HG03060 (cell line): Measurements from ENCODE around the gene ZNF358.

Experiments
- ATAC-seq: cut with Tn5 transposase; IDR thresholded peaks from one replicate; pipeline ENCODE4 v1.9.1; 2021; ENCODE audit warnings: low read depth, moderate number of reproducible peaks; ENCODE audit not compliant: unreplicated experiment

The ZNF358 gene

DNA sequence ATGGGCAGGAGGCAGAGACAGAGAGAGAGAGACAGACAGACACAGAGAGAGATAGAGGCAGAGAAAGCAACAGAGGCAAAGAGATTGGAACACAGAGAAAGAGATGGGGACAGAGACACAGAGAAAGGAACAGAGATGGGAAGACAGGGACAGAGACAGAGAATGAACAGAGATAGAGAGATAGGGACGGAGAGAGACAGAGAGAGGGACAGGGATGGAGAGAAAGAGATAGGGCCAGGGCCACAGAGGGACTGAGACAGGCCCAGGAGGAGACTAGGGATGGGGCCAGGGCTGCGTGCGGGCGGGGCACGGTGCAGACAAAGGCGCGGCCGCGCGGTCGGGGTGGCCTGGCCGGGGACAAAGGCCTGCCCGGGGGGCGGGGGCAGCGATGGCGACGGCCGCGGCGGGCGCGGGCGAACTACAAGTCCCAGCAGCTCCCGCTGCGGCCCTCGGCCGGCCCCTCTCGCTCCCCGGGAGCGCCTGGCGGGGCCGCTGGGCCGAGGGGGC, at the start of gene ZNF358:
ZNF358 (plus strand) TSS at position 459 of the 507 bp plus-strand sequence. CDS start 3,140 bp downstream, outside the sequence.
- ATAC-seq: no peak

DNA sequence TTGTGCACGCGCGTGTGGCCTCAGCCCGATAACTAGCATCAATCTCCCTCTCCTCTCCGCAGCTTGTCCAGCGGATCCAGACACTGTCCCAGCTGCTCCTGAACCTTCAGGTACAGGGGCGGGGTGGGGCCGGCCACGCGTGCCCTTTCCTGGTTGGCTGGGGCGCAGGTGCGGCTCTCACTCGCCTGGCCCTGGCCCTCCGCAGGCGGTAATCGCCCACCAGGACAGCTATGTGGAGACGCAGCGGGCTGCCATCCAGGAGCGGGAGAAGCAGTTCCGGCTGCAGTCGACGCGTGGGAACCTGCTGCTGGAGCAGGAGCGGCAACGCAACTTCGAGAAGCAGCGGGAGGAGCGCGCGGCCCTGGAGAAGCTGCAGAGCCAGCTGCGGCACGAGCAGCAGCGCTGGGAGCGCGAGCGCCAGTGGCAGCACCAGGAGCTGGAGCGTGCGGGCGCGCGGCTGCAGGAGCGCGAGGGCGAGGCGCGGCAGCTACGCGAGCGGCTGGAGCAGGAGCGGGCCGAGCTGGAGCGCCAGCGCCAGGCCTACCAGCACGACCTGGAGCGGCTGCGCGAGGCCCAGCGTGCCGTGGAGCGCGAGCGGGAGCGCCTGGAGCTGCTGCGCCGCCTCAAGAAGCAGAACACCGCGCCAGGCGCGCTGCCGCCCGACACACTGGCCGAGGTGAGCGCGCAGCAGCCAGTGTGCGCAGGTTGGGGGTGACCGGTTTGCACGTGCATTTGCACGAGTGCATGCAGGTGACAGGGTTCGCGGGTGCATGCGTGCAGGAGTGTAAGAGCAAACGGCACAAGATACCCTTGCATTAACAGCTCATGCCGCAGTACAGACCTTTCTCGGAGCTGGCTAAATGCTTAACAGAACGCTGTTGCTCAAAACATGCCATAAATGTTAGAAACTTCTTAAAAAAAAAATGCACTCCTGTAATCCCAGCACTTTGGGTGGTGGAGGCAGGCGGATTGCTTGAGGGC, 48.6 kb upstream of the ZNF358 start:
- no peak for ATAC-seq

DNA sequence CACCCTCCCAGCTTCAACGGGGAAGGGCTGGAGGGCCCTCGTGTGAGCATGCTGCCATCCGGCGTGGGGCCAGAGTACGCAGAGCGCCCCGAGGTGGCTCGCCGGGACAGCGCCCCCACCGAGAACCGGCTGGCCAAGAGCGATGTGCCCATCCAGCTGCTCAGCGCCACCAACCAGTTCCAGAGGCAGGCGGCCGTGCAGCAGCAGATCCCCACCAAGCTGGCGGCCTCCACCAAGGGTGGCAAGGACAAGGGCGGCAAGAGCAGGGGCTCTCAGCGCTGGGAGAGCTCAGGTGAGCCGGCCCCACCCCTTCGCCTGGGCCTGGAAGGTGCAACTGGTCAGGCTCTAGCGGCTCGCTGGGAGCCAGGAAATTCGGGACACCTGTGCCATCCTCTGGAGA, 47.1 kb upstream of the ZNF358 start:
- ATAC-seq: no peak

DNA sequence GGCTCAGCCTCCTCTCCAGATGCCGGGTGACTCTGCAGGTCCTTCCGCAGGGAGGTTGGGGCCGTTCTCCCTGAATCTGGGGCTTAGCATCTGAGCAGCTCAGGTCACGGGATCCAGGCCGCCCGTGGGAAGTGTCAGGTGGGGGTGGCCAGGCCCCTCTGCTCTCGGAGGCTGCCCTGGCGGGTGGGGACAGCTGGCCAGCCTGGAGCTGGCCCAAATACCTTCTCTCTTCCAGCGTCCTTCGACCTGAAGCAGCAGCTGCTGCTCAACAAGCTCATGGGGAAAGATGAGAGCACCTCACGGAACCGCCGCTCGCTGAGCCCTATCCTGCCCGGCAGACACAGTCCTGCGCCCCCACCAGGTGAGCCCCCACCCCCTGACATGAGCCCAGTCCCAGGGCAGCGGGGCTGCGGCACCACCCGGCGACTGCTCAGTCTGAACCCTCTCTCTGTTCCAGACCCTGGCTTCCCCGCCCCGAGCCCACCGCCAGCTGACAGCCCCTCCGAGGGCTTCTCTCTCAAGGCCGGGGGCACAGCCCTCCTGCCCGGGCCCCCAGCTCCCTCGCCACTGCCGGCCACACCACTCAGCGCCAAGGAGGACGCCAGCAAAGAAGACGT, 46.1 kb upstream of the ZNF358 start:
- no peak for ATAC-seq

DNA sequence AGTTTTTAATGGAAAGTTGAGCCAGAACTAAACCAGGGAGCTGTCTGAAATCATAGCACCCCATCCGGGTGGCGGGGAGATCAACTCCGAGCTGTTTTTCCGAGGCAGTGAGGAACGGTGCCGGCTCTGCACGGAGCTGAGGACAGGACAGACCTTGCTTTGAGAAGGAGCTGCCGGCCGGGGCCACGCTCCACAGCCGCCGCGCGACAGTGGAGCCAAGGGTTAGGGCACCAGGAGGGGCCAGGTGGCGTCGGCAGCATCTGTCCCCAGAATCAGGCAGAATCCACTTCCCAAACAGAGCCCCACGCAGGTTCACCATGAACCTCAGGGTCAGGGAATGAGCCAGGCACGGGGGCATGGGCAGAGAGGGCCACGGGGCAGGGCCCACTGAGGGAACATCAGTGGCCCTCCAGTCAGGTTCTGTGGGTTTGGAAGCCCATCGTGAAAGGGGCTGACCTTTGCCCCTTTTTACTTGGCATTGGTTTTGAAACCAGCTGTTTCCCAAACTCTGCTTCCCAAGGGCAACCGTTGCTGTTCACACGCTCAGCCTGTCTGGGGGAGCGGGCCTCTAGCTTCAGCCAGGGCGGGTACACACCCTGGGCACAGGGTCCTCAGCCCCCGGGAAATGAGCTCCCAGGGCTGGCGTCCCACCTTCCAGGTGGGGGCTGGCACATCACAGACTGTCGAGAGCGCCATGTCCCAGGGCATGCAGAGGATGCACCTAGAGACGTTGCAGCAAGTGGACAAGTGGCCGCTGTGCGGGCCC, 45.2 kb upstream of the ZNF358 start:
- ATAC-seq: no peak

DNA sequence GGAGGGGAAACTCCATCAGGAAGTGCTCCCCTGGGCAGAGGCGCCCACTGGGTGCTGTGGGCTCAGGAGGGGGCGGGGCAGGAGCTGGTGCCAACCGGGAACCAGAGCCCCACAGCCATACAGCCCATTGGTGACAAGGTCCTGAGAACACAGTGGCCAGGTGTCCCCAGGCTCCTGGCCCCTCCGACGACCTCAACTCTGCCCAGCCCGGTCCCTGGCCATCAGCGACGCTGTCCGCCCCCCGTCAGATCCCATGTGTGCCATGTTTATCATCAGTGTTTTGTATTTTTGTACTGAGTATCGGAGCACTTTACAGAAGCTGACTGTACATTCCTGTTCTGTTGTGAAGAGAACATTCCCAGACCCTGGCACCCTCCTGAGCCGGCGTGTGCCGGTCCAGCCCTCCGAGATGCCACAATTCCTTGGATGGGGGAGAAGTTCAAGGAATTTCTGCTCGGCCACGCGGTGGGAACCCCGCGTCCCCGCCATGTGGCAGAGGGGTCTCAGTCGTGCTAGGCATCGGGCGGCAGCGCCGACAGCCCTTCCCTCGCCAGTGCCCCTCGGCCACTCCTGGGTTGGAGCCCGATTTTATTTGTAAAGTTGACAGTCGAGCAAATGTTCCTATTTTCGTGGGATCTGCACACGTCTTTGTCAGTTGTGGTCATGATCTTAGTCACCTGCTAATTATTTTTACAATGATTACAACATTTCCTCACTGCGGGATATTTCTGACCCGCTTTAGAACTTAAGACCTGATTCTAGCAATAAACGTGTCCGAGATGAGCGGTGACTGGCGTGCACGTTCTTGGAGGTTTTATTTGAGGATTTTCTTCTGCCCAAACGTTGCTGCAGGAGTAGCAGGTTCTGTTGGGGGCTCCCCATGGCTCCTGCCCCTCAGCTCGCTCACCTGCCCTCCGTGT, 43.9 kb upstream of the ZNF358 start:
- ATAC-seq: no peak

DNA sequence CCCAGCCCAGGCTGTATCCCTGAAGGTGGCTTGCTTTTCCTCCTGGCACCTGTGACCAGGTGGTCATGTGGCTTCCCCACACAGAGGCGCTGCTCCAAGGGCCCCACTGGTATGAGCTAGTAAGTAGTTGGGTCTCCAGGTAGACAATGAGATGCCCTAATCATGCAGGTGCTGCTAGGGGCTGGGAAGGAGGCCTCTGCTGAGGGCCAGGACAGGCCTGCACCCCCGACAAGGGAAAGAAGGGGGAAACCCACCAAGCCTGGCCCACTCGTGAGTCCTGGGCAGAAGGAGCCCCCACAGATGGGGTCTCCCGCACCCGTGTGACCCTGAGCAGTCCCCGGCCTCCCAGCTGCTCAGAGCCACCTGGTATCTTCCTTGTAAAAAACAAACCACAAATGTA, 40.2 kb upstream of the ZNF358 start:
- ATAC-seq: no peak

DNA sequence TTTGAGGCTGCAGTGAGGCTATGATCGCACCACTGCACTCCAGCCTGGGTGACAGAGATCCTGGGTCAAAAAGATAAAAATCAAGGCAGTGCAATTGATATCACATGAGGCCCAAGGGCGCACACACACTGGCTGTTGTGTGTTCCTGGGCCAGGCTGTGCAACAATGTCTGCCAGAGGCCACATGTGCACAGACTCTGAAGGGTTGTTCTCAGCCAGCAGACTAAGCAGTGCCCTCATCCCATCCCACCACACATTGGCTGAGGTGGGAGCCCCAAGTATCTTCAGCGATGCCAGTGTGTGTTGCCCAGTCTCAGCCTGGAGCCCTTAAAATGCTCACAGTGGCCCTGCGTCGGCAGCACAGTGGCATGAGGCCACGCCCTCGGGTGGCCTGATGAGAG, 39.7 kb upstream of the ZNF358 start:
- ATAC-seq: no peak

DNA sequence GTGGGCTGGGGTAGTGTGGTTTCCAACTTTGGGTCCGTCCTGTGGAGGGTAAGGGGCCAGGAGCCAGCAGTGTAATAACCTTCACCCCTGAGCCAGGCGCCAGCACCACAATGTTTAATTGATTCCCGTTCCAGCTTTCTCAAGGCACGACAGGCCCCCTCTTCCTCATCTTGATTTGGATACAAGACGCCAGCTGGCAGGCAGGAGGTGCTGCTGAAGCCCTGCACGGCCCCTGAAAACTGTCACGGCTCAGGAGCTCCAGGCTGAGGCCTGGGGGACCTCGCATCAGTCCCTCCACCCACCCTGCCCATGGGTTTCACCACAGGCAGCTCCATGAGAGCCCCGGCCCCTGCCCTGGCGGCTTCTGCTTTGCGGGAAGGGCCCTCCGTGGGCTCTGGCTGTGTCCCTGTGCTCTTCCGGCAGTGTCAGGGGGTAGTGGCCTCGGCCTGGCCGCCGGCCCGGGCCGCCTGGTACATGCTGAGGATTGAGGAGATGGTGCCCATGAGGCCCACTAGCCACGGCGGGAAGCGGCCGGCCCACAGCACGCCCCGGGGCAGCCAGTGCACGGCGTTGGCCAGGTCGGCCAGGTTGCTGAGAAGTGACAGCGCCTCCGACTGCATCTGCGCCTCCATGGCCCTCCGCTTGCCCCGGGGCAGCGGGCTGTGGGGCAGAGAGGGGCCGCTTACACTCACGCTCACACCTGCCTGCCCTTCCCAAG, 39.0 kb upstream of the ZNF358 start:
- ATAC-seq: no peak

DNA sequence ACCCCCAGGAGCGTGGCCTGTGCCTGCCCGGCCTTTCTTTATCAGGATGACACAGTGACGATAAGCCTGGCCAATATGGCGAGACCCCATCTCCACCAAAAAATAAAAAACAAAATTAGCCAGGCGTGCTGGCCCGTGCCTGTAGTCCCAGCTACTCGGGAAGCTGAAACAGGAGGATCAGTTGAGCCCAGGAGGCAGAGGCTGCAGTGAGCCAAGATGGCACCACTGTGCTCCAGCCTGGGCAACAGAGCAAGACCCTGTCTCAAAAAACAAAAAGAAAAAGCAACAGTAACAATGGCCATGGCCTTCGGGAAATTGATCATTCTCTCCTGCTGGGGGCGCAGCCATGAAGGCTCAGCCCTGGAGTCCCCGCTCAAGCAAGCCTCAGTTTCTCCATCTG, 38.1 kb upstream of the ZNF358 start:
- ATAC-seq: no peak

DNA sequence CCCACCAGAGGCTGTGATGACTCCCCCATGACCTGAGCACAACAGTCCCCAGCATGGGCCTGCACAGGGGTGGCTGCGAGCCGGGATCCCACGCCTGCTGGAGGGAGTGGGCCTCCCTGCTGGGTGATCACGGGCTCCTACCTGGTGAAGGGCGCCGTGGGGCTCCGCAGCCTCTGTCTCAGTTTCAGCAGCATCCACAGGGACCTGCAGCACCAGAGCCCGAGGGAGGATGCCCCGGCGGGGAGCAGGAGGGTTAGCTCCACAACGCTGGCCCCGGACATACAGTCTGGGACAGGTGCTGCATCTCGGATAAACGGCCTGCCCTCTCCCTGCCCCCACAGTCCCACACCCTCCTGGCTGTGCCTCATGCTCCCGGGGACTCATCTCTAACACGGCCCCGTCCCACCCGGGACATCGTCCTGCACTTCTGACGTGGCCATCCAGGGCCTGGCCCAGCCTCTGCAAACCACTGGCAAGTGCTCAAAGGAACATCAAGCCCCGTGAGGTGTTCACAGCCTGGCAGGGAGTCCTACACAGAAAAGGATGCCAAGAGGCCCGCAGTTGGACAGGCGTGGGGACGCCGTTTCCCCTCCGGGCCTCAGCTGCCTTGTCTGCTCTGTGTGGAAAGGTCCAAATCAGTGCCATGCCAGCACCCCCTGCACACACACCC, 37.6 kb upstream of the ZNF358 start:
- ATAC-seq: no peak

DNA sequence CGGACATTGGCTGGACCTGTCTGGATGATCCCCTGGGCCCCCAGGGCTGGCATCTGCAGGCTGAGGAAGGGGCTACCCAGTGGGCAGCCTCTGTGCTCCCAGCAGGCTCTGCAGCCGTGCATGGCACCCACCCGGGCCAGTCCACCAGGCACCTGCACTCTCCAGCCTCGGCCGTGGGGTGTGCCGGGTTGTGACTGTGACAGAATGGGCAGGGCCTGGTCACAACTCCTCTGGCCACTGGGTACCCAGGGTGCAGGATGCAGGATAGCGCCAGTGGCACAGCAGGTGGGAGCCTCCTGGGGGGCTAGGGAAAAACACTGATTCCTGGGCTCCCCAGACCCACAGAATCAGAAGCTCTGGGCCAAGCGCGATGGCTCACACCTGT, 37.1 kb upstream of the ZNF358 start:
- no peak for ATAC-seq

DNA sequence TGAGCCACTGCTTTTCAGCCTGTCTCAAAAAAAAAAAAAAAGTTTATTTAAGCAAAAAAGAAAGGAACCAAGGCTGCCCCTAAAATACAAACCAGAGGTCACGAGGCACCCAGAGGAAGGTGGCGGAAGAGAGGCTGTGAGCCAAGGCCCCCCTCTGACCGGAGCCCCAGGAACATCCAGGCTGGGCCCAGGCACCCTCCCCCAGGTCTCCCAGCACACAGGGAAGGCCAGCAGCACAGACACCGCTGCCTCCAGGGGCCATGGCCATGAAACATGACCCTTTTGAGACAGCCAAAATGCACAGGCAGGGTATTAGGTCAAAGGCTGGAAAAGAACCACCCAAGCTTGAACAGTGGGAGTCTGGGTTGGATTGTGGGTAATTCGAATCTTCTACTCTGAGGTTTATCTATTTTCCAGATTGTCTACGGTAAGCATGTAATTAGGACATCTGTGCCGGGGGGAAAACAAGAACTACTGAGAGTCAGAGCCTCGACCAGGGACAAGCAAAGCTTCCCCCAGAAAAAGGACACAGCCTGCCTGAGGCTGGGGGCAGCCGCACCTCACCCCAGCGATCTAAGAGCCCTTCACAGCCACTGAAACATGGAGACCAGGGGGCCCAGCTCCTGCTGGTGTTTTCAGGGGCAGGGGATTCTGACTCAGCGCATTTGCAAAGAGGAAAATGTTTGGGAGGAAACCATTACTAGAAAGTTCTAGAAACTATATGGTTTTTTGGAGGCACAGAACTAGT, 35.5 kb upstream of the ZNF358 start:
- ATAC-seq: no peak

DNA sequence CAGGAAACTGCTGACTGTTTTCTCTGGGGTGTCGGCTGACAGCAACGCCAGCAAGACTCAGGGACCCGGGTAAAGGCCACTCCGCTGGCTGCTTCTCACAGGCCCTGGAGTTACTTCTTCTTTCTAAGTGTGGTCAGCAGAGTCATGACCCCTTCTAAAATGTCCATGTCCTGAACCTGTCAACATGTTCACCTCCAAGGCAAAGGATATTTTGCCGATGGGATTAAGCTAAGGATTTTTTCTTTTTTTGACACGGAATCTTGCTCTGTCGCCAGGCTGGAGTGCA, 35.0 kb upstream of the ZNF358 start:
- ATAC-seq: no peak

DNA sequence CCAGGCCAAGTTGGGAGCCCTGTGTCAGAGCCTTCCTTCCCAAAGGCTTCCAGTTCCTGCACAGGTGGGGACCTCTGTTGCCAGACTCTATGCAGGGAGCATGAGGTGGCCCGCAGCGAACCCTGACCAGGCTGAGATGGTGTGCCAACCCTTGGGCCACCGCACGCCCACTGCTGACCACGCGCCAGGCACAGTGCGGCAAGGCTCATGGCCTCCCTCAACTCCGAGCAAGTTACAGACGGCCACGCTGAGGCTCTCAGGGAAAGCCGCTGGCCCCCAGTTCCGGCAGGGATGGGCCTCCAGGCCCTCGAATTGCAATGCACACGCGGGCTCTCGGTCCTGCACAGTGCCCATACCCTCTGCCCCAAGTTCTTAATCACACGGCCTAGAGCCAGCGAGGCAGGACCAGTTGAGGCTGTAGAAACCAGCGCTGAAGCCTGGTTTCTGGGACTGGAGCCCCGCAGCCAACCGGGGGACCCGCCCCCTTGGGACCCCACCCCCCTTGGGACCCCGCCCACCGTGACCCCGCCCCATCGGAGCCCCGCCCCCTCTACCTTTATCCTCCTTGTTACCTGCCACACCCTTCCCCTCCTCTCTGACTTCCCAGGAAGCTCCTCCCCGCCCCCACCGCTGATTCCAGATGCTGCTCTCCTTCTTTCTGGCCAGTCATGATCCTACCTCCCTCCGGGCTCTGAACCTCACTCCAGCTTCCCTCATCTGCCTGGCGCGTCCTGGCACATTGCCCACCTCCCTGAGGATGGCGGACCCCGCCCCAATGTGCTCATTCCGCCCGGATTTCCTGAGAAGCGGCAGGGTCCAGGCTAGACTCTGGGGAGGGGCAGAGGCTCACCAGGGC, 33.1 kb upstream of the ZNF358 start:
- ATAC-seq: no peak

DNA sequence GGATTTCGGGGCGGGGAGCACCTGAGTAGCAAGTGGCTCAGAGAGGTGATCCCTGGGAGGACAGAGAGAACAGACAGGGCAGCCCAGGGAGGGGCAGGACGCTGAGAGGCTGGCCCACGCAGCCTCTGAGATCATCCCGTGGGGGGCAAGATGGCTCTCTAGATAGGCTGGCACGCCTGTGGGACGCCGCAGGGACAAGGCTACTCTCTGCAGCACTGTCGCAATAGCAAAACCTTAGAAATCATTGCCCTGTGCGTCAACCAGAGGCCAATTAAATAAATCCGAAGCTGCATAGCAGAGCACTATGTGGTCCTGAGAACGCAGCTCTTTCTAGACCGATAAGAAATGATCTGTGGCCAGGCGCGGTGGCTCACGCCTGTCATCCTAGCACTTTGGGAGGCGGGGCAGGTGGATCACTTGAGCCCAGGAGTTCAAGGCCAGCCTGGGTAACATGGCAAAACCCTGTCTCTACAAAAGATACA, 32.1 kb upstream of the ZNF358 start:
- ATAC-seq: no peak

DNA sequence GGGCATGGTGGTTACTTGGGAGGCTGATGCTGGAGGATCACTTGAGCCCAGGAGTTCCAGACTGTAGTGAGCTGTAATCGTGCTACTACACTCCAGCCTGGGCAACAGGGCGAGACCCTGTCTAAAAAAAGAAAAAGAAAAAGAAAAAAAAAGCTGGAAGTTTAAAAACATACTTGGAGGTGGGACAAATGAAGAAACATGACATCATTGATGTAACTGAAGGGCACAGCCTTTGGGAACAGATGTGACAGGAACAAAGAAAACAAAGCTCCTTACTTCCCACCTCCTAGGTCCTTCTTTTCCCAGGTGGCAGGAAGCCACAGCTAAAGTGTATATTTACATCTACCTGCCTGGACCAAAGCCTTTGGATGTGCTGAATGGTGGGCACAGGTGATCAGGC, 29.0 kb upstream of the ZNF358 start:
- ATAC-seq: no peak
